HFF-Myc (cell line): ENCODE measurements around the gene TRIO.

Source experiments
- DNase-seq: peaks from one replicate; pipeline ENCODE4 v3.0.0-alpha.2; 2011; ENCODE audit warnings: low read depth; ENCODE audit errors: extremely low read depth
- H3K4me3 ChIP-seq: replicated peaks from 2 replicates; pipeline ENCODE4 v1.5.1; 2011; ENCODE audit warnings: low read depth, mild to moderate bottlenecking, control low read depth, low read length
- TF ChIP-seq, protein P1 (sequence below): IDR thresholded peaks from 2 replicates; pipeline ENCODE4 v1.5.1; 2012; ENCODE audit warnings: mild to moderate bottlenecking, low read depth, low read length, control low read depth; ENCODE audit errors: missing control alignments

Gene TRIO

DNA sequence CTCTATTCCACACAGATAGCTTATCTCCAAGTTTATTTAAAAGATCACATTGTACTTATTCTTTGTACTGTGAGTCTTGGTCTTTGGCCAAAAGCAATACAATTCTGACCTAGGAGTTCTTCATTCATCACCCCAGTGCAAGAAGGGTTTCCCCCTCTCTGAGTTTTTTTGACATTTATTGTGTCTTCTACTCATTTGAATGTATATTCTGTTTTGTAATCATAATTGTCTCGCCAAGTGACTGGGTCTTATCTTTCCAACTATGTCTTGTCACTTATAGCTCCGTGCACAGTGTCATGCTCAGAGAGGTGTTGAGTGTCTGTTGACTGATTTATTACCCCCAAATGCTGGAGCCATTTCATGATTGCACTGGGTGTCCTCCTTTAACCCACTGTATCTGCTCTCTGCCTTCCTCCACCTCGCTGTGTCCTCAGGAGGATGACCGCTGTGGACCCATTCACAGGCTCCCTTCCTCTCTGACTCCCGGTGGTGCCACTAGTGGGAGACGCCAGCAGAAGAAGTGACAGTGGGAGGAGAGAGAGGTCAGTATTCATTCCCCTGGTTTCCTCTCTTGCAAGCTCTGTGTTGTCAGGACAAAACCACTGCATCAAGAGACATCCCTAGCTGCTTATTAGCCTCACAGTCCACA is 11.2 kb upstream of the TRIO start:
- H3K4me3 ChIP-seq = no peak overlapping the region
- no peak for DNase-seq
- TF ChIP-seq, protein P1, sequence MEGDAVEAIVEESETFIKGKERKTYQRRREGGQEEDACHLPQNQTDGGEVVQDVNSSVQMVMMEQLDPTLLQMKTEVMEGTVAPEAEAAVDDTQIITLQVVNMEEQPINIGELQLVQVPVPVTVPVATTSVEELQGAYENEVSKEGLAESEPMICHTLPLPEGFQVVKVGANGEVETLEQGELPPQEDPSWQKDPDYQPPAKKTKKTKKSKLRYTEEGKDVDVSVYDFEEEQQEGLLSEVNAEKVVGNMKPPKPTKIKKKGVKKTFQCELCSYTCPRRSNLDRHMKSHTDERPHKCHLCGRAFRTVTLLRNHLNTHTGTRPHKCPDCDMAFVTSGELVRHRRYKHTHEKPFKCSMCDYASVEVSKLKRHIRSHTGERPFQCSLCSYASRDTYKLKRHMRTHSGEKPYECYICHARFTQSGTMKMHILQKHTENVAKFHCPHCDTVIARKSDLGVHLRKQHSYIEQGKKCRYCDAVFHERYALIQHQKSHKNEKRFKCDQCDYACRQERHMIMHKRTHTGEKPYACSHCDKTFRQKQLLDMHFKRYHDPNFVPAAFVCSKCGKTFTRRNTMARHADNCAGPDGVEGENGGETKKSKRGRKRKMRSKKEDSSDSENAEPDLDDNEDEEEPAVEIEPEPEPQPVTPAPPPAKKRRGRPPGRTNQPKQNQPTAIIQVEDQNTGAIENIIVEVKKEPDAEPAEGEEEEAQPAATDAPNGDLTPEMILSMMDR = no peak

DNA sequence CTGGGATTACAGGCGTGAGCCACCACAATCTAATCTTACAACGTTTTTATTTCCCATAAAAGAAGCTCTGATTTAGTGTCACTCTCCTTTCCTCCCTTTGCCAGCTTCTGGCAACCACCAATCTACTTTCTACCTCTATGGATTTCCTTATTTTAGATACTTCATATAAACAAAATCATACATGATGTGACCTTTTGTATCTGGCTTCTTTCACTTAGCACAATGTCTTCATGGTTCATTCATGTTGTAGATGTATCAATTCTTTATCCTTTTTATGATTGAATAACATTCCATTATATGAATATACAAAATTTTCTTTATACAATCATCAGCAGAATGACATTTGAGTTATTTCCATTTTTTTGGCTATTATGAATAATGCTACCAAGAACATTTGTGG is 9.7 kb upstream of the TRIO start:
- H3K4me3 ChIP-seq = no peak overlapping the region
- DNase-seq = no peak
- TF ChIP-seq, protein P1 = no peak

DNA sequence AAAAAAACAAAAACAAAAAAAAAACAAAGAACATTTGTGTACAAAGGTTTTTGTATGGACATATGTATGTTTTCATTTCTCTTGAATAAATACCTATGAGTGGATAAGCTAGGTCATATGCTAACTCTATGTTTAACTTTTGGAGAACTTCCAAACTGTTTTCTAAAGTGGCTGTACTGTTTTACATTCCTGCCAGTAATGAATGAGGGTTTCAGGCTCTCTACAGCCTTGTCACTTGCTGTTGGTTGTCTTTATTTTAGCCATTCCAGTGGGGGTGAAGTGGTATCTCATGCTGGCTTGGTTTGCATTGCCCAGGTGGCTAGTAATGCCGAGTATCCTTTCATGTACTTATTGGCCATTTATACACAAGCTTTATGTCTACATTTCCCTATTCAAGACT is 9.1 kb upstream of the TRIO start:
- no peak overlapping the region for H3K4me3 ChIP-seq
- DNase-seq = no peak
- TF ChIP-seq, protein P1 = no peak

DNA sequence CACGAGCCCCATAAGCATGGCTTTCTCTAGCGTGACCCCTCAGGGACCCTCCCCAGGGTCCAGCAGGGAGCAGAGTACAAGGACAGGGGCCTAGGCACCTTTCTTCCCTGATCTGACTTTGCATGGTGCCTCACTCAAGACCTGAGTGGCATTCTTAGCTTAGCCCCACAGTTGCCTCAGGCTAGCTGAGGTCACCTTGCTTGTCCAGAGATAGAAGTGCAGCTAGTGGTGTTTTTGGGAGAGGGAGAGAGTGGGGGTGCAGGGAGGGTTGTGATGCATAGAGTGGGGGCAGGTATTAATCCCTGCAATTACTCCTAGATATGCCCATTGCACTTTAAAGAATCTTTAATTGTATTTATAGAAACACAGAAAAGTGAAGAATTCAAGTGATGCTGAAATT is 8.4 kb upstream of the TRIO start:
- DNase-seq = no peak
- H3K4me3 ChIP-seq = no peak overlapping the region
- TF ChIP-seq, protein P1 = no peak

DNA sequence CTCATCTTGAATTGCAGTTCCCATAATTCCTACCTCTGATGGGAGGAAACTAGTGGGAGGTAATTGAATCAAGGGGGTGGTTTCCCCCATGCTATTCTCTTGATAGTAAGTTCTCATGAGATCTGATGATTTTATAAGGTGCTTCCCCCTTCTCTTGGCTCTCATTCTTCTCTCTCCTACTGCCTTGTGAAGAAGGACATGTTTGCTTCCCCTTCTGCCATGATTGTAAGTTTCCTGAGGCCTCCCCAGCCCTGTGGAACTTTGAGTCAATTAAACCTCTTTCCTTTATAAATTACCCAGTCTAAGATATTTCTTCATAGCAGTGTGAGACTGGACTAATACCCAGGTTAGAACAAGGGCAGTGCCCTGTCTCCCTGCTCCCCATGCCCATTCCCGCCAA is 7.5 kb upstream of the TRIO start:
- H3K4me3 ChIP-seq = no peak overlapping the region
- TF ChIP-seq, protein P1 = no peak
- no peak for DNase-seq

DNA sequence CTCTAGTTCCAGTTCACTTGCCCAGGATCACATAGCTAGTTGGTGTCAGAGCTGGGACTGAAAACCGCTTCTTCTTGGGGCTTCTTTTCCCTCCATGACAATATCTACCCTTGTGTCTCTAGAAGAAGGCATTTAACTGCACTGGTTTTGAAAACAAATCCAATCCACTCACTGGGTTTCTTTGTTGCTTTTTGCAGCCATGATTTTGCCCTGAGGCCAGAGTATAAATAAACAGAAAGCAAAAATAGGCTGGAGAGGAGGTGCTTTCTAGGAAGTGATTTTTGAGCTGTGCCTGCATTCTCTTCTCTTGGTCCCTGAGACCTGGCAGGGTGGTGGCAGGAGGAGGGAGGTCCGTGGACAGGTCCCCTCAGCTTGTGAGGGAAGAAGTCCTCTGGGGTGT is 6.9 kb upstream of the TRIO start:
- TF ChIP-seq, protein P1 = no peak
- DNase-seq = no peak
- H3K4me3 ChIP-seq = no peak overlapping the region
